ENCODE measurements around the gene MUC12. TPM values are rescaled to one million over a fixed set of nuclear protein-coding genes. Genes with fewer than 3 reads are reported as not detected.
"Not testable (repeated sequence)": the region's sequence is repeated elsewhere in the genome, so short reads cannot be mapped to it uniquely, and the experiment has no call there.

MUC12 gene
- polyA plus RNA-seq, 1 donor (not counting 4 experiments of a cell fraction or from before 2014, with no cell fraction given) = 0.24 TPM

- no peaks in the 10 kb centered on the region for H3K36me3 ChIP-seq (ENCODE audit: control insufficient read depth in 2 of 2, extremely low read depth in 1 of 2, insufficient read depth in 2 of 2, low read length in 2 of 2)
- H3K4me1 ChIP-seq (ENCODE audit: control insufficient read depth, extremely low read depth, insufficient read depth, low read length) = no peaks in the 10 kb centered on the region
- dilution Hi-C loops (cut with MboI; ENCODE audit: extremely low pct_ligation_motif_present, low sequenced_read_pairs) = no loop called here
- no peaks in the 10 kb centered on the region for H3K79me2 ChIP-seq (ENCODE audit: control insufficient read depth, insufficient read depth, low read length)
- no peaks in the 10 kb centered on the region for H3K9me3 ChIP-seq (ENCODE audit: control insufficient read depth, low read depth, low read length)
- FAIRE-seq (no peak), DNase-seq (ENCODE audit: low read depth, low spot score) (no peak)
- H3K4me3 ChIP-seq (ENCODE audit: control insufficient read depth in 2 of 3, extremely low read depth in 1 of 3, insufficient read depth in 2 of 3, low read depth in 1 of 3, low read length in 3 of 3) = no peak overlapping the region
- H3K4me2 ChIP-seq (ENCODE audit: control insufficient read depth, extremely low read depth, insufficient read depth, low read depth, low read length) = no peak overlapping the region
- no peak overlapping the region for H3K27ac ChIP-seq (ENCODE audit: control insufficient read depth, insufficient read depth, low read length)
- no peak overlapping the region for H2AFZ ChIP-seq (ENCODE audit: control insufficient read depth, low read length)
- no peak overlapping the region for H3K9ac ChIP-seq (ENCODE audit: control insufficient read depth, extremely low read depth, insufficient read depth, low read length)
- TF ChIP-seq EZH2 (IDR thresholded peaks at IDR 0.05; ENCODE audit: low read length) (no peak), CTCF (optimal IDR thresholded peaks at IDR 0.05 in 1 of 3, IDR thresholded peaks at IDR 0.05 in 1 of 3, conservative IDR thresholded peaks at IDR 0.05 in 1 of 3; ENCODE audit: extremely low read depth in 1 of 3, insufficient read depth in 2 of 3, low read length in 3 of 3) (peak; percentile 31 to 66 (median 52))
- H3K9me1 ChIP-seq (ENCODE audit: control insufficient read depth, extremely low read depth, insufficient read depth, low read length) = no peaks in the 10 kb centered on the region
- H3K27me3 ChIP-seq (ENCODE audit: control insufficient read depth, extremely low read depth, insufficient read depth, low read length) = no peaks in the 10 kb centered on the region
- no peaks in the 10 kb centered on the region for H4K20me1 ChIP-seq (ENCODE audit: control insufficient read depth, extremely low read depth, insufficient read depth, low read length)
These were observed 61.7 kb downstream of the MUC12 start for GRCh38 chr7:101031082-101031481.

- no peak overlapping the region for H3K9ac ChIP-seq (ENCODE audit: control insufficient read depth, extremely low read depth, insufficient read depth, low read length)
- H3K9me3 ChIP-seq (ENCODE audit: control insufficient read depth, low read depth, low read length) = no peaks in the 10 kb centered on the region
- peaks cover 2% of the 10 kb centered on the region for H3K27me3 ChIP-seq (ENCODE audit: control insufficient read depth, extremely low read depth, insufficient read depth, low read length)
- H3K79me2 ChIP-seq (ENCODE audit: control insufficient read depth, insufficient read depth, low read length) = no peaks in the 10 kb centered on the region
- no peak overlapping the region for H3K27ac ChIP-seq (ENCODE audit: control insufficient read depth, insufficient read depth, low read length)
- TF ChIP-seq CTCF (optimal IDR thresholded peaks at IDR 0.05 in 1 of 3, IDR thresholded peaks at IDR 0.05 in 1 of 3, conservative IDR thresholded peaks at IDR 0.05 in 1 of 3; ENCODE audit: extremely low read depth in 1 of 3, insufficient read depth in 2 of 3, low read length in 3 of 3) = no peak
- TF ChIP-seq EZH2 (IDR thresholded peaks at IDR 0.05; ENCODE audit: low read length) = no peak
- H3K36me3 ChIP-seq (ENCODE audit: control insufficient read depth in 2 of 2, extremely low read depth in 1 of 2, insufficient read depth in 2 of 2, low read length in 2 of 2) = no peaks in the 10 kb centered on the region
- H3K4me1 ChIP-seq (ENCODE audit: control insufficient read depth, extremely low read depth, insufficient read depth, low read length) = no peaks in the 10 kb centered on the region
- no peak overlapping the region for H2AFZ ChIP-seq (ENCODE audit: control insufficient read depth, low read length)
- DNase-seq (ENCODE audit: low read depth, low spot score) = no peak
- FAIRE-seq = no peak
- dilution Hi-C loops (cut with MboI; ENCODE audit: extremely low pct_ligation_motif_present, low sequenced_read_pairs) = no loop called here
- H3K4me2 ChIP-seq (ENCODE audit: control insufficient read depth, extremely low read depth, insufficient read depth, low read depth, low read length) = no peak overlapping the region
- H3K9me1 ChIP-seq (ENCODE audit: control insufficient read depth, extremely low read depth, insufficient read depth, low read length) = no peaks in the 10 kb centered on the region
- no peaks in the 10 kb centered on the region for H4K20me1 ChIP-seq (ENCODE audit: control insufficient read depth, extremely low read depth, insufficient read depth, low read length)
- H3K4me3 ChIP-seq (ENCODE audit: control insufficient read depth in 2 of 3, extremely low read depth in 1 of 3, insufficient read depth in 2 of 3, low read depth in 1 of 3, low read length in 3 of 3) = no peak overlapping the region
These were observed 66.6 kb downstream of the MUC12 start for GRCh38 chr7:101035941-101036340.

GRCh38 chr7:101041283-101041682 lies 71.9 kb downstream of the MUC12 start:
- FAIRE-seq; H3K27ac ChIP-seq (ENCODE audit: control insufficient read depth, insufficient read depth, low read length); H4K20me1 ChIP-seq (ENCODE audit: control insufficient read depth, extremely low read depth, insufficient read depth, low read length); H3K4me1 ChIP-seq (ENCODE audit: control insufficient read depth, extremely low read depth, insufficient read depth, low read length); H3K4me2 ChIP-seq (ENCODE audit: control insufficient read depth, extremely low read depth, insufficient read depth, low read depth, low read length); H3K9me1 ChIP-seq (ENCODE audit: control insufficient read depth, extremely low read depth, insufficient read depth, low read length); H3K9ac ChIP-seq (ENCODE audit: control insufficient read depth, extremely low read depth, insufficient read depth, low read length); H3K4me3 ChIP-seq (ENCODE audit: control insufficient read depth in 2 of 3, extremely low read depth in 1 of 3, insufficient read depth in 2 of 3, low read depth in 1 of 3, low read length in 3 of 3); H2AFZ ChIP-seq (ENCODE audit: control insufficient read depth, low read length); dilution Hi-C loops (cut with MboI; ENCODE audit: extremely low pct_ligation_motif_present, low sequenced_read_pairs); H3K27me3 ChIP-seq (ENCODE audit: control insufficient read depth, extremely low read depth, insufficient read depth, low read length); H3K79me2 ChIP-seq (ENCODE audit: control insufficient read depth, insufficient read depth, low read length); H3K36me3 ChIP-seq (ENCODE audit: control insufficient read depth in 2 of 2, extremely low read depth in 1 of 2, insufficient read depth in 2 of 2, low read length in 2 of 2); H3K9me3 ChIP-seq (ENCODE audit: control insufficient read depth, low read depth, low read length); DNase-seq (ENCODE audit: low read depth, low spot score): not testable (repeated sequence)

Data from keratinocyte (primary cell).